C4-2B (cell line): ENCODE measurements around the gene YPEL4.

Experiments
- CTCF ChIP-seq: fragments of 450-650 bp; conservative IDR thresholded peaks from 2 replicates; pipeline ENCODE4 v1.5.1; 2017; ENCODE audit warnings: mild to moderate bottlenecking
- ZFX ChIP-seq: fragments of 450-650 bp; IDR thresholded peaks from 2 replicates; pipeline ENCODE4 v1.6.1; 2017

- TF ChIP-seq CTCF (no peak), ZFX (no peak)
Observed at GRCh38 chr11:57674251-57674650, 24.5 kb upstream of the YPEL4 start.
